IMR-90 (cell line): ENCODE measurements around the gene PIEZO1. TPM values are rescaled to one million over a fixed set of nuclear protein-coding genes. Genes with fewer than 3 reads are reported as not detected.

Experiments
- ATAC-seq: fragments of 200-7000 bp; cut with Tn5 transposase; 2 replicates; pipeline ENCODE4 v1.9.1; 2020; ENCODE audit warnings: low read depth, mild to moderate bottlenecking, moderate library complexity
- BruUV-seq: library from RNA; stranded (reverse); fragments of 400-500 nt; replicated peaks from 2 replicates; lab custom pipeline; 2021; lab: Mats Ljungman, UMichigan
- CTCF ChIA-PET: fragments of 300-600 bp; formaldehyde crosslinking; extraction: SDS; loops from one replicate; lab custom pipeline; 2021; ENCODE audit warnings: antibody characterized with exemption; lab: Yijun Ruan, JAX
- POLR2A ChIA-PET: fragments of 300-600 bp; sonication (Branson Sonifier 250); formaldehyde crosslinking; loops from one replicate; lab custom pipeline; 2022; ENCODE audit warnings: antibody characterized with exemption; ENCODE audit not compliant: unreplicated experiment; lab: Charles Lee
- DNase-seq: peaks from one replicate; pipeline ENCODE4 v3.0.0; 2013
- H2AFZ ChIP-seq: replicated peaks from 2 replicates; pipeline ENCODE3; 2013; ENCODE audit warnings: low read length, mild to moderate bottlenecking; ENCODE audit not compliant: poor library complexity
- H2AK5ac ChIP-seq: 2 replicates; pipeline ENCODE4 v1.6.1; 2013; ENCODE audit warnings: low read depth, low read length, inconsistent platforms
- H2AK9ac ChIP-seq: replicated peaks from 2 replicates; pipeline ENCODE3; 2013; ENCODE audit warnings: mild to moderate bottlenecking, low read depth, low read length, moderate library complexity; ENCODE audit not compliant: poor library complexity
- H2BK120ac ChIP-seq: 2 replicates; pipeline ENCODE4 v1.6.1; 2013; ENCODE audit warnings: low read depth, low read length, inconsistent platforms
- H2BK15ac ChIP-seq: 3 replicates; pipeline ENCODE4 v1.6.1; 2013; ENCODE audit warnings: low read depth, low read length, inconsistent platforms
- H2BK20ac ChIP-seq: 2 replicates; pipeline ENCODE4 v1.6.1; 2013; ENCODE audit warnings: low read depth, mild to moderate bottlenecking, inconsistent platforms, low read length, moderate library complexity
- H2BK5ac ChIP-seq: 2 replicates; pipeline ENCODE4 v1.6.1; 2013; ENCODE audit warnings: mild to moderate bottlenecking, low read depth, low read length, inconsistent platforms; ENCODE audit not compliant: poor library complexity, severe bottlenecking
- H3K14ac ChIP-seq: replicated peaks from 2 replicates; pipeline ENCODE4 v1.6.1; 2013; ENCODE audit warnings: low read depth, low read length, inconsistent platforms
- H3K18ac ChIP-seq: 2 replicates; pipeline ENCODE4 v1.6.1; 2013; ENCODE audit warnings: low read depth, low read length, control low read depth
- H3K23ac ChIP-seq: 2 replicates; pipeline ENCODE4 v1.6.1; 2013; ENCODE audit warnings: low read depth, low read length, inconsistent platforms
- H3K27ac ChIP-seq: 2 replicates; pipeline ENCODE4 v1.5.1; 2013; ENCODE audit warnings: mild to moderate bottlenecking, control low read depth, low read length; ENCODE audit not compliant: insufficient read depth
- H3K27me3 ChIP-seq: 2 replicates; pipeline ENCODE4 v1.6.1; 2013; ENCODE audit warnings: low read length; ENCODE audit not compliant: control insufficient read depth, insufficient read depth
- H3K36me3 ChIP-seq: 2 replicates; pipeline ENCODE4 v1.6.1; 2013; ENCODE audit warnings: low read length, mixed read lengths; ENCODE audit not compliant: control insufficient read depth, insufficient read depth
- H3K4ac ChIP-seq: 2 replicates; pipeline ENCODE4 v1.6.1; 2013; ENCODE audit warnings: low read depth, low read length, inconsistent platforms
- H3K4me1 ChIP-seq: 2 replicates; pipeline ENCODE4 v1.6.1; 2013; ENCODE audit warnings: low read length, mixed read lengths; ENCODE audit not compliant: control insufficient read depth, insufficient read depth
- H3K4me2 ChIP-seq: 2 replicates; pipeline ENCODE4 v1.6.1; 2013; ENCODE audit warnings: low read depth, mild to moderate bottlenecking, control low read depth, low read length, moderate library complexity
- H3K4me3 ChIP-seq: 2 replicates; pipeline ENCODE4 v1.5.1; 2013; ENCODE audit warnings: low read depth, mild to moderate bottlenecking, control low read depth, low read length, moderate library complexity; ENCODE audit not compliant: insufficient read depth
- H3K56ac ChIP-seq: 2 replicates; pipeline ENCODE4 v1.6.1; 2013; ENCODE audit warnings: low read length, inconsistent platforms; ENCODE audit not compliant: insufficient read depth; ENCODE audit errors: extremely low read depth
- H3K79me1 ChIP-seq, 2 experiments: 2 replicates each; pipeline ENCODE4 v1.6.1; 2013; ENCODE audit warnings: low read length in 2 of 2, inconsistent platforms in 1 of 2, low read depth in 1 of 2
- H3K9ac ChIP-seq: 2 replicates; pipeline ENCODE4 v1.6.1; 2013; ENCODE audit warnings: low read depth, low read length, control low read depth
- H3K9me1 ChIP-seq: 2 replicates; pipeline ENCODE4 v1.6.1; 2013; ENCODE audit warnings: low read length, inconsistent platforms; ENCODE audit not compliant: insufficient read depth
- H3K9me3 ChIP-seq: 2 replicates; pipeline ENCODE4 v1.6.1; 2013; ENCODE audit warnings: low read length; ENCODE audit not compliant: control insufficient read depth, insufficient read depth
- H4K20me1 ChIP-seq: 2 replicates; pipeline ENCODE4 v1.6.1; 2013; ENCODE audit warnings: low read length, inconsistent platforms; ENCODE audit not compliant: insufficient read depth
- H4K5ac ChIP-seq: 2 replicates; pipeline ENCODE4 v1.6.1; 2013; ENCODE audit warnings: mild to moderate bottlenecking, low read depth, low read length, control low read depth
- H4K8ac ChIP-seq, 2 experiments: 2 replicates each; pipeline ENCODE4 v1.6.1; 2013; ENCODE audit warnings: low read depth in 2 of 2, low read length in 2 of 2, control low read depth in 1 of 2, inconsistent platforms in 1 of 2
- H4K91ac ChIP-seq: 2 replicates; pipeline ENCODE4 v1.6.1; 2013; ENCODE audit warnings: low read depth, low read length, inconsistent platforms; ENCODE audit not compliant: insufficient read depth
- CEBPB ChIP-seq: IDR thresholded peaks from 2 replicates; pipeline ENCODE4 v1.6.1; 2012; ENCODE audit warnings: low read depth, low read length, improper control_type of control experiment
- CHD1 ChIP-seq: IDR thresholded peaks from 2 replicates; pipeline ENCODE4 v1.6.1; 2012; ENCODE audit warnings: low read depth, low read length, improper control_type of control experiment
- CTCF ChIP-seq: conservative IDR thresholded peaks from 2 replicates; pipeline ENCODE4 v1.5.1; 2012; ENCODE audit warnings: mild to moderate bottlenecking, low read depth, low read length, improper control_type of control experiment
- ELK1 ChIP-seq: fragments of 150-350 bp; IDR thresholded peaks from 2 replicates; pipeline ENCODE4 v1.6.1; 2016; ENCODE audit warnings: low read depth, mild to moderate bottlenecking, low read length, moderate library complexity, borderline replicate concordance
- MAZ ChIP-seq: IDR thresholded peaks from 2 replicates; pipeline ENCODE4 v1.6.1; 2012; ENCODE audit warnings: low read depth, mild to moderate bottlenecking, low read length, improper control_type of control experiment, moderate library complexity, borderline replicate concordance
- MXI1 ChIP-seq: IDR thresholded peaks from 2 replicates; pipeline ENCODE4 v1.6.1; 2012; ENCODE audit warnings: low read depth, mild to moderate bottlenecking, low read length, moderate library complexity, borderline replicate concordance
- POLR2A ChIP-seq: IDR thresholded peaks from 2 replicates; pipeline ENCODE4 v1.6.1; 2012; ENCODE audit warnings: mild to moderate bottlenecking, low read depth, low read length
- RAD21 ChIP-seq: IDR thresholded peaks from 2 replicates; pipeline ENCODE4 v1.6.1; 2012; ENCODE audit warnings: low read length, improper control_type of control experiment
- RFX5 ChIP-seq: IDR thresholded peaks from 2 replicates; pipeline ENCODE4 v1.8.0; 2012; ENCODE audit warnings: low read depth, mild to moderate bottlenecking, low read length, moderate library complexity
- USF2 ChIP-seq: fragments of 150-350 bp; IDR thresholded peaks from 2 replicates; pipeline ENCODE4 v1.6.1; 2017; ENCODE audit warnings: mild to moderate bottlenecking, antibody characterized with exemption, low read length, low read depth
- WGBS, 2 experiments: methylation state at CpG; one replicate each; pipeline versions ENCODE4 v1.1.5 to v1.1.7; 2013; ENCODE audit warnings: missing lambda C conversion rate in 2 of 2; ENCODE audit not compliant: insufficient read length in 1 of 2; ENCODE audit errors: extremely low coverage in 2 of 2; 5-methylcytosine and 5-hydroxymethylcytosine counted together
- dilution Hi-C: fragments of 300-500 bp; cut with HindIII; formaldehyde crosslinking; loops from one replicate; pipeline ENCODE4 v1.14.3; 2018; ENCODE audit warnings: low sequenced_read_pairs; ENCODE audit not compliant: unreplicated experiment
- in situ Hi-C: fragments of 300-500 bp; cut with MboI; formaldehyde crosslinking; loops from 3 replicates; pipeline ENCODE4 v1.14.3; 2019; ENCODE audit warnings: low sequenced_read_pairs, inconsistent platforms, mixed read lengths
- intact Hi-C: fragments of 100-400 bp; cut with micrococcal nuclease; formaldehyde crosslinking; loops from 2 replicates; pipeline ENCODE4 v1.10.0; 2022
- polyA plus RNA-seq, 3 experiments: library from polyadenylated mRNA; depleted of rRNA; stranded (reverse); fragments of >200 nt; gene quantifications; 2 replicates each; pipeline ENCODE4 v1.2.3, GENCODE V29; 2012; ENCODE audit warnings: low replicate concordance in 1 of 3
- total RNA-seq: library from RNA; depleted of rRNA; stranded (reverse); fragments of >200 nt; gene quantifications from 2 replicates; pipeline ENCODE4 v1.2.3, GENCODE V29; 2012

Gene PIEZO1
- total and polyA plus RNA-seq, 2 of the 4 experiments (the other 2 are of a cell fraction) = 36.2 to 372 TPM

GRCh38 chr16:88686062-88686438, 99.0 kb downstream of the PIEZO1 start:
- Histone ChIP-seq H2AFZ (peak overlapping the region; percentile 86), H3K56ac (no peak overlapping the region), H2BK5ac (no peak overlapping the region), H3K27me3 (peaks cover 38% of the 10 kb centered on the region), H3K4me3 (peak overlapping the region; percentile 43), H3K79me1 (no peaks in the 10 kb centered on the region), H3K18ac (no peak overlapping the region), H3K27ac (no peak overlapping the region), H3K23ac (no peak overlapping the region), H2AK9ac (no peak overlapping the region), H3K14ac (no peak overlapping the region), H2BK20ac (no peak overlapping the region), H3K9me1 (no peaks in the 10 kb centered on the region), H4K8ac (no peak overlapping the region), H3K9me3 (no peaks in the 10 kb centered on the region), H4K20me1 (peaks cover 7% of the 10 kb centered on the region; the same call in 1 of the 2 replicates), H2AK5ac (no peak overlapping the region), H3K9ac (no peak overlapping the region), H3K4me2 (peak overlapping the region; percentile 58), H3K4ac (no peak overlapping the region), H2BK120ac (no peak overlapping the region), H2BK15ac (no peak overlapping the region), H4K91ac (no peak overlapping the region), H3K4me1 (peaks cover 7% of the 10 kb centered on the region; the same call in 1 of the 2 replicates), H3K36me3 (no peaks in the 10 kb centered on the region), H4K5ac (no peak overlapping the region)
- in situ Hi-C loops (no loop called here), dilution Hi-C loops (no loop called here), intact Hi-C loops (loop anchor here (1.0 kb wide), 1 partner anchor 15 kb away; no protein-coding TSS in a partner anchor)
- peak; percentile 47 for ATAC-seq
- TF ChIP-seq CTCF (no peak), POLR2A (no peak), ELK1 (no peak), CHD1 (no peak), RAD21 (no peak), MXI1 (no peak), RFX5 (no peak), CEBPB (no peak), MAZ (no peak), USF2 (no peak)
- 0% methylated on average over 2 of the region's 25 CpGs; no CpG with 5 or more reads in 1 of the 2 experiments for WGBS, 2 experiments
- DNase-seq = no peak
- no TSS peak for BruUV-seq
- POLR2A ChIA-PET = no interaction called here
- CTCF ChIA-PET = no interaction called here
